EH (cell line): Measurements from ENCODE around the gene GIMAP6.
"Not testable (repeated sequence)": the region's sequence is repeated elsewhere in the genome, so short reads cannot be mapped to it uniquely, and the experiment has no call there.

Source experiments
- DNase-seq: peaks from one replicate; pipeline ENCODE4 v3.0.0-alpha.2; 2015; ENCODE audit warnings: low read depth

The GIMAP6 gene

DNA sequence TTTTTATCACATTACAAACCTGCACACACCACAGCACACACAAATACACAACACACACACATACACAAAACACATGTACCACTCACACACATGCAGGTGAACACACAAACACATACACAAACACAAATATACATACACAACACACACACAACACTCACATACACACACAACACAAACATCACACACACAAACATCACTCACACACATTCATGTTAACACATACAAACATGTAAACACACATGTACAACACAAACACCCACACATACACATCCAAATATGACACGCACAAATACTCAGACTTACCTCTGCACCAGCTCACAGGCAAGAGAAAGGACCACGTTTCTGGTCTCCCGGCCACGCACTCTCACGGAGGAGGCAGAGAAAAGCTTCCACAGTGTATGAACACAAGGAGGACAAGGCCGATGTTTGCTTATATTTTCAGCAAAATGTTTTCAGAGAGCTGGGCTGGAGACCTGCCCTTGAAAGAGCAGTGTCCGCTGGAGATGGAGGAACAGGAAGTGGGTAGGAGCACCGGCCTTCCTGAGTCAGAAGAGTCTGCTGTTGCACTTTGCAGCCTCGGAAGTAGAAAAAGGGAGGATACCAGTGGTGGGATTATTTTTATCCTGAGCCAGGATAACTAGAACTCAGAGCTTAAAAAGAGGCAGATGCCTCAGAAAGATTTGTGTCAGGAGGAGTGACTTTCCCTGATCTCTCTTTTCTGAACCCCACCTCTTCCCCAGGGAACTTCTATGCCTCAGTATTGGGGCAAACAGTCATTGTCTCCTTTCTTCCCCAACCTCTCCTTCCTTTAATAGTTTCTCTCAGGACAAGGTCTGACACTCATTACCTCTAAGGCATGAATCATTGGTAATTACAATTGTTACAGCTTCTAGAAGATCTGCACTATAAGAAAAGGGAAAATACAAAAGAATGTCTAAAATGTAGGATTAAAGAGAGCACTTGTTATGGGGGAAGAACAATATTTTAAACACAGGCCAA lies at the start of gene GIMAP6:
Gene GIMAP6 (minus strand): TSS at position 520 of the 999 bp plus-strand sequence. CDS start 2,243 bp downstream, outside the sequence.
- DNase-seq = no peak

DNA sequence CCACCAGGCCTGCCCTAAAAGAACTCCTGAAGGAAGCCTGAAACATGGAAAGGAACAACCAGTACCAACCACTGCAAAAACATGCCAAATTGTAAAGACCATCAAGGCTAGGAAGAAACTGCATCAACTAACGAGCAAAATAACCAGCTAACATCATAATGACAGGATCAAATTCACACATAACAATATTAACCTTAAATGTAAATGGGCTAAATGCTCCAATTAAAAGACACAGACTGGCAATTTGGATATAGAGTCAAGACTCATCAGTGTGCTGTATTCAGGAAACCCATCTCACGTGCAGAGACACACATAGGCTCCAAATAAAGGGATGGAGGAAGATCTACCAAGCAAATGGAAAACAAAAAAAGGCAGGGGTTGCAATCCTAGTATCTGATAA lies 48.2 kb upstream of the GIMAP6 start:
- DNase-seq = not testable (repeated sequence)

GRCh38 chr7:150678601-150679000 lies 46.4 kb upstream of the GIMAP6 start:
- DNase-seq = not testable (repeated sequence)

- not testable (repeated sequence) for DNase-seq
These were observed 44.7 kb upstream of the GIMAP6 start for GRCh38 chr7:150676854-150677253.

DNA sequence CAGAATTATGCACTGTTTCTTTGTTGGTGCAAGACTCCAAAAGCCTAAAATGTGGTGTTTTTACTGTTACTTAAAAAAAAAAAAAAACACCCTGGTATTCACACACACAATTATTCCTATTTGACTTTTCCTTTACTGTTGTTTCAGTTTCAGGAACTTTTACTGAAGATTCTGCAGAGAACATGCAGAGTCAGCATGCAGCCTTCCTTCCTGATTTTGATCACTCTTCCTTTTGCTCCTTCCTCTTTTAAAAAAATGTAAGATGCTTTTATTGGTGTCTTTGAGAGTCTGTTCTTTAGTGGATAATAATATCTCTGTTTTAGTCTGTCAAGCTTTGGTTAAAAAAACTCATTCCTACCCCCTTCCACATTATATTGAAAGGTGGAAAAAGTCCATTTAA lies 44.1 kb upstream of the GIMAP6 start:
- not testable (repeated sequence) for DNase-seq

DNA sequence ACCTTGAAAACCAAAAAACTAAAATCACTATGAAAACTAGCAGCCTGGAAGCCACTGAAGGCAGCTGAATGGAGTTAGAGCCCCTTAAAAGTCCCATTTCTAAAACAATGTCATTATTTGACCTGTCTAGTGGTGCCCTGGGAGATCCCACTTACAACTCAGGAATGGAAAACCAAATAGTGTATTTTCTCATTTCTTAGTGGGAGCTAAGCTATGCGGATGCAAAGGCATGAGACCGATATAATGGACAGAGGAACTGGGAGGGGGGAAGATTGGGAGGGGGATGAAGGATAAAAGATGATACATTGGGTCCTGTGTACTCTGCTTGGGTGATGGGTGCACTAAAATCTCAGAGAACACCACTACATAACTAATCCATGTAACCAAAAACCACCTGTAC lies 43.5 kb upstream of the GIMAP6 start:
- DNase-seq = no peak

GRCh38 chr7:150671798-150672585 lies 39.8 kb upstream of the GIMAP6 start:
- DNase-seq = not testable (repeated sequence)

GRCh38 chr7:150668977-150669376 lies 36.8 kb upstream of the GIMAP6 start:
- DNase-seq = no peak

DNA sequence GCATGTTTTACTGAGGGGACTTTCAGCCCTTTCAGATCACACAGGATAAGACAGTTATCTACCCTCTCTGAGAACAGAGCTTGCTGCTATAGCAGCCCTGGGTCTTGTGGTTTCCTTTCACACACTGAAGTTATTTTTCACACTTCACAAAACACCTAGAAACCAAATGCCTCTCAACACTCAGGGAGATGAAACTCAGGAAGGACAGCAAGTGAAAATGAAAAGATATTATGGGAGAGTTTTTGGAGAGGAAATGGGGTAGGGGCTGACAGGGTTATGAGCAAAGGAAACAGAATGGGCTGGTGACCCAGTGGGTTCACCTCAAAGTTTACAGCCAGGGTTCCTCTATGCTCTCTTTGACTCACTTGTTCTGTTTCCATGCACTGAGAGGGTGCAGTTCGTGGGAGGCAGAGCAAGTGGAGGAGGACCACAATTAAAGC lies 36.3 kb upstream of the GIMAP6 start:
- DNase-seq = no peak

DNA sequence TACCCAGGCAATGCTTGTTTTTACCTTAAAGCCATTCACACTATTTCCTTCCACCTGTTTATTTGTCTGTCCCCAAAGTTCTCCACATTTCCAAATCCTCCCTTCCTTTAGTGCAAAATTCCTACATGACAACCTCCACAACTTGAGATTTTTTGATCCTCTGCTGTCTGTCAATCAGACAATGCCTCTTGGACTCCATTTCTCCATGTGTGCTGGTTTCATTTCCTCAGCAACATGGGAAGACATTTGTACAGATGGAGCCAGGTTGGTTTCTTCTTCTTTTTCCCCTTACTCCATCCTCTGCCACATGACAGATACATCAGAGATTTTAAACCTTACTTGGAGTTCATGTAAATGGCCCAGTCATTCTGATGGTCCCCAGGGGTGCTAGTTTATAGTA lies 34.2 kb upstream of the GIMAP6 start:
- no peak for DNase-seq

DNA sequence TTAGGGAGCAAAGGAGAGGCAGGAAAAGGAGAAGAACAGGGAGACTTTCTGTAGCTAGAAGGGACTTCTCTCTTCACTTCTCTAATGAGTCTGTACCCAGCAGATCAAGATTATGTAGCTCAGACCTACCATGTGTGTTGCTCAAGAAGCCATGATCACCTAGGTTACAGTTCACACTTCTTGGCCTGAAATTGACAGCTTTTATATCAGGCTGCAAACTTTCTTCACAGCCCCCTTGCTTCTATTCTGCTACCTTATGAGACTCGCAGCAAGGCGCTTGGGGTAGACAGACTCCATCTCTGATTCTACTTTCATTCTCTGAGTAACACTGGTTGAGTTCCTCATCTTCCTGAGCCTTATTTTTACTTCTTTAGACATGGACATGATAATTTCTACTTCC lies 33.7 kb upstream of the GIMAP6 start:
- DNase-seq = no peak

DNA sequence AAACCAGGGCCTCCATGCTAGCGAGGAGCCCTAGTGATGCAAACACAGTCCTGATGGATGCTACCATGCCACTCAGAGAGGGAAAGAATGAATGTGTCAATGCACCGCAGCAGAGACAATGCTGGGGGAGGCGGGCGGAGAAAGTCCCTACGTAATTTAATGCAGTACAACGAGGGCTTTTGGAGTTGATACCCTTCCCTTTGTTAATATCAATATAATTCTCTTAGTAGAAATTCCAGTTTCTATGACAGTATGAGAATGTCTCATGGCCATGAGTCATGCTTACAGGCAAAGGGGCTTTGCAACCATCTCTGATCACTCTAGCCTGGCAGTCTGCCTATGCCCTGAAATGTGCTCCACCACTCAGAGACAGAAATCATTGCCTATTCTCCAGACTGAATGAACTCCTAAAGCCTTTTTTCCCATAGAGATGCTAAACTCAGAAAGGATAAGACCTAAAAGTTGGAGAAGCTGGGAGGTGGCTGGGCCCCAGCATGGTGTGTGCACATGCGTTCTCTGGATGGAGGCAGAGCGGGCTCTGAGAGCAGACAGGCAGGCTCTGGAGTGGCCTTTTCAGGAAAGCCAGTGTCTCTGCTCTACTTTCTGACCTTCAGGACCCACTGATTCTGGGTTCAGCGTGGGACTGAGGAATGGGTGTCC lies 33.0 kb upstream of the GIMAP6 start:
- no peak for DNase-seq

DNA sequence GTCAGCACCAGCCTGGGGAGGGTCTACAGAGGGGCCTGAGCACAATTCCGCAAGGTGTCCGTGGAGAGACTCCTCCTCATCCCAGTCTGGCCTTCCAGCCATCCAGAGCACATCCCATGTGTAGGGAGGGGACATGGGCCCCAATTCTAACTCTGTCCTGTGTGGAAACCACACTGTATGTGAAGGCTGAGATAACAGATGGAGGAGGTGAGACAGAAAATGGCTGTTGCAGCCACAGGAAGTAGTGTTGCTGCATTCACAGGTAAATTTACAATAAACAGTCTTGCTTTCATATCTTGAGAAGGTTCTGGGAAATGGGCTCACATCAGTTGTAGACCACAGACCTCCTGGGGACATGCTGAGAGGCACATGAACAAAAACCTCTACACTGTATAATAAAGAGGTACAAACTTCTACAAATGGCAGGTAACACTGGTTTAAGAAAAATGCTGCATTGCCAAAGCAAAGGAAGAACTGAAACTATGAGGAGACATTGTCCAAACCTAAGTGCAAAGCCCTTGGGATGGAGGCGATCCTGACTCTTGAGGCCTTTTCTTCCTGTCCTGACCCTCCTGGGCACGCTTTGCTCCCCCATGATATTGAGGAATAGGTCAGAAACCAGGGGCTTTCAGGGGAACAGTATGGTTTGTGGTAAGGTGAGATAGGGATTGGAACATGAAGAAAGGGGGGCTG lies 31.8 kb upstream of the GIMAP6 start:
- no peak for DNase-seq

DNA sequence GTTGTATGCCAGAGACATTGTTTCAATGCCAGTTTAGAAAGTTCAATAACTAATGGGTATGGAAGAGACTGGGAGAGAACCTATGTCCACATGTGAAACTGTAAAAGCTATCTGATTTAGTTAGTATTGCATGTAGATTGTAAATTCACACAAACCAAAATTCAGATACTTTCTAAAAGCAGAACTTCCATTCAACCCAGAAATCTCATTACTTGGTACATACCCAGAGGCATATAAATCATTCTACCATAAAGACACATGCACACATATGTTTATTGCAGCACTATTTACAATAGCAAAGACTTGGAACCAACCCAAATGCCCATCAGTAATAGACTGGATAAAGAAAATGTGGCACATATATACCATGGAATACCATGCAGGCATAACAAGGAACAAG lies 30.6 kb upstream of the GIMAP6 start:
- DNase-seq = not testable (repeated sequence)

DNA sequence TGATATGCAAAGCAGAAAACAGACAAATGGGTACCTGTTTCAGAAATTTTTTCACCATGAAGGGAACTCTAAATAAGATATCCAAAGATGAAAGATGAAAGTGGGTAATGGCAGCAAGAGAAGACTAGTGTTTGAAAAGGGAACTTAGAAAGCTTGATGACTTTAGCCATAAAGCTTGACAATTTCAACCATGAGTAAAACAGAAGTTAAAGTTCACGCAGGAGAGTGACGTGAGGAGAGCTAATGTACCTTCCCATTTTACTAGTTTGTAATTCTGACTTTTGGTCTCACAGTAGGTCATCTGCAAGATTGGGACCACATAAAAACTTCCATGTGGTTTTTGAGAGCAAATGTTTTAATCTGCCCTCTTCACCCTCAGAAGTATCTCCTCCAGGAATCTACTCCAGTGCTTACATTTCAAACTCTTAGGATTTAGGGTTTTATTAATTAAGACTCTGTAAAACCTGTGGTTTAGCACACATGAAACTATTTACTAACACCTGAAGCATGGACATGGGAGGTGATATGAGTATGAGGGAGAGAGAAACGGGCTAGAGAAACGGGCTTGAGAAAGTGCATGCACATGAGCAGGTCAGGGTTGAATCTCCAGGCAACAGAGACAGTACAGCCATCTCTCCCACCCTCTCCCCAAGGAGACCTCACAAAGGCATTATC lies 28.9 kb upstream of the GIMAP6 start:
- DNase-seq = no peak

- DNase-seq = no peak
These were observed 25.3 kb upstream of the GIMAP6 start for GRCh38 chr7:150657526-150657925.

- no peak for DNase-seq
These were observed 23.9 kb upstream of the GIMAP6 start for GRCh38 chr7:150656047-150656446.

- no peak for DNase-seq
These were observed 22.5 kb upstream of the GIMAP6 start for GRCh38 chr7:150654692-150655091.

- DNase-seq = no peak
These were observed 16.8 kb upstream of the GIMAP6 start for GRCh38 chr7:150649080-150649385.

DNA sequence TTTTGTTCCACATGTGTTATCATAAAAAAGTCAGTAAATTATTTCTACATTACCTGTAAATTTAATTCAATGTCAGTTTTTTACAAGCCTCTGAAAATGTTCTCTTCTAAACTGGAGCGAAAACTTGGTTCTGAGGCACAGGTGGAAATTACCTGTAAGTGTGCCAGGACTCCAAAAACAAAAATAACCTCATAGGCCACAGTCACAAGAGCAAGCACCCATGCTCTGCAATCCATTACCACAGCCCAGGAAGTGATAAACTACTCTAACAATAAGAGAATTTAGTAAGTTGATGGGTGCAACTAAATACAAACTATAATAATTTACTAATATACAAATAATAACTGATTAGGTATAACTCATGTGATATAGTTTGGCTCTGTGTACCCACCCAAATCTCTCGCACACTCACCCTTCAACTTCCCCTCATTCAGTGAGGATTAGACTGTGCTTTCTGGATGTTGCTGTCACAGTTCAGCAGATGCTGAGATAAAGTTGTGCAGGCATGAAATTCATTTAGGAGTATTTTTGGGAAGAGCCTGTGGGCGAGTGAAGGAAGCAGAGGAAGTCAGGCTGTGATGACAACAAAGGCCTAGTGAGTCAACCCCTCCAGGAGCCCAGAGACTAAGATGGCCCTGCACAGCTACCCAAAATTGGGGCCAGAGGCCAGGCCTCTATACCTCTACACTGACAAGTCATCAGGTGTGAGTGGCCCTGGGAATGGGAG lies 16.3 kb upstream of the GIMAP6 start:
- no peak for DNase-seq
